ENCODE results near the gene PCNT. TPM values are rescaled to one million over a fixed set of nuclear protein-coding genes. Genes with fewer than 3 reads are reported as not detected.

The PCNT gene
- total and polyA plus RNA-seq, 2 of the 8 experiments (the other 6 are each of a cell fraction or from before 2014, with no cell fraction given): 9.9 to 45.1 TPM

GRCh38 chr21:46425041-46425440 lies 101.1 kb downstream of the PCNT start (continued):
- TF ChIP-seq CHD7 (IDR thresholded peaks at IDR 0.05; ENCODE audit: insufficient replicate concordance, low read length) (no peak), POLR2A (IDR thresholded peaks at IDR 0.05; ENCODE audit: control extremely low read depth in 1 of 2, low read depth in 2 of 2, low read length in 2 of 2) (no peak)
